NB4 (cell line): ENCODE measurements around the gene ADRM1.

Source experiments
- MAX ChIP-seq: IDR thresholded peaks from 2 replicates; pipeline ENCODE4 v1.6.1; 2011; ENCODE audit warnings: low read depth, low read length
- POLR2A ChIP-seq: IDR thresholded peaks from 2 replicates; pipeline ENCODE4 v1.6.1; 2011; ENCODE audit warnings: mild to moderate bottlenecking; ENCODE audit not compliant: insufficient read length; ENCODE audit errors: extremely low read depth
- TF ChIP-seq, protein P1 (sequence below): IDR thresholded peaks from one replicate; pipeline ENCODE4 v1.5.1; 2012; ENCODE audit warnings: low read depth, low read length

DNA sequence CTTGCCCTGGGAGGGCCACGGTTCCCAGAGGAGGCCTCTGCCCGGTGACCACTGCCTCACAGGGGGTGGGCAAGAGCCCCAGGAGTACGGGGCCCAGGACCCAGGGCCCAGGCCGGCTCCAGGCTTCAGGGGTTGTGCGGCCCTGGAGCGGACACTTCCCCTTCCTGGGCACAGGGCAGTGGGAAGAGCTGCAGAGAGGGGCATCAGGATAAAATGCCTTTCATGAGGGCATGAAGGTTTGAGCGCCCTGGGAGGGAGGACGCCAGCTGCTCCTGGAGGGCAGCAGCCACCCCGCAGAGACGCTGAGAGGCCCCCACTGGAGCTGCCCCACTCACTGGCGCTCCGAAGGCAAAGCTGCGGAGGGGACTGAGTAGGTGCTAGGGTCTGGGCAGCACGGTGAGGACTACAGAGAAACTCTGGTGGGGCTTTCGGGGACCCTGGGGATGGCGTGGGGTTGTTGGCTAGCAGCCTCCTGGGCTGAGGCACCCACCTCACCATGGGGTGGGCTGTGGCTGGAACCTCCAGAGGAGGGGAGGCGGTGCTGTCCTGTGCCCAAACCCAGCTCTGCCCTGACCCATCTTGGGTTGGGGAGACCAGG lies 53.9 kb downstream of the ADRM1 start:
- TF ChIP-seq, protein P1, sequence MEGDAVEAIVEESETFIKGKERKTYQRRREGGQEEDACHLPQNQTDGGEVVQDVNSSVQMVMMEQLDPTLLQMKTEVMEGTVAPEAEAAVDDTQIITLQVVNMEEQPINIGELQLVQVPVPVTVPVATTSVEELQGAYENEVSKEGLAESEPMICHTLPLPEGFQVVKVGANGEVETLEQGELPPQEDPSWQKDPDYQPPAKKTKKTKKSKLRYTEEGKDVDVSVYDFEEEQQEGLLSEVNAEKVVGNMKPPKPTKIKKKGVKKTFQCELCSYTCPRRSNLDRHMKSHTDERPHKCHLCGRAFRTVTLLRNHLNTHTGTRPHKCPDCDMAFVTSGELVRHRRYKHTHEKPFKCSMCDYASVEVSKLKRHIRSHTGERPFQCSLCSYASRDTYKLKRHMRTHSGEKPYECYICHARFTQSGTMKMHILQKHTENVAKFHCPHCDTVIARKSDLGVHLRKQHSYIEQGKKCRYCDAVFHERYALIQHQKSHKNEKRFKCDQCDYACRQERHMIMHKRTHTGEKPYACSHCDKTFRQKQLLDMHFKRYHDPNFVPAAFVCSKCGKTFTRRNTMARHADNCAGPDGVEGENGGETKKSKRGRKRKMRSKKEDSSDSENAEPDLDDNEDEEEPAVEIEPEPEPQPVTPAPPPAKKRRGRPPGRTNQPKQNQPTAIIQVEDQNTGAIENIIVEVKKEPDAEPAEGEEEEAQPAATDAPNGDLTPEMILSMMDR: no peak
- no peak for TF ChIP-seq POLR2A
- TF ChIP-seq MAX: no peak
